ENCODE data around the gene SEC61A2.

SEC61A2 gene

GRCh38 chr10:12195281-12195602, 65.8 kb downstream of the SEC61A2 start:
- Histone ChIP-seq H2BK5ac (ENCODE audit: low read depth, low read length, poor library complexity, severe bottlenecking) (peak overlapping the region; percentile 22), H3K27ac (ENCODE audit: low read length, poor library complexity, severe bottlenecking) (peak overlapping the region; percentile 93)

GRCh38 chr10:12195603-12196506, 66.4 kb downstream of the SEC61A2 start, which contains the start of the genes CDC123 and NUDT5:
CDC123 (plus strand) TSS chr10:12196188; CDS start chr10:12196246, 58 bp downstream.
NUDT5 (minus strand) TSS chr10:12195891; CDS start chr10:12186291, 9,600 bp downstream.
- Histone ChIP-seq H3K27ac (ENCODE audit: low read length, poor library complexity, severe bottlenecking) (peak within 1 kb of the TSS; percentile 93), H3K4ac (ENCODE audit: low read depth in 1 of 2, low read length in 2 of 2) (peak within 1 kb of the TSS; percentile 19 to 80), H3K4me3 (ENCODE audit: insufficient read depth in 1 of 2, low read depth in 1 of 2, low read length in 2 of 2) (peak within 1 kb of the TSS; percentile 88 to 94), H3K4me1 (ENCODE audit: control insufficient read depth, insufficient read depth, low read depth, low read length) (peaks cover 9% of the 10 kb centered on the region), H2AK5ac (ENCODE audit: low read length, severe bottlenecking) (peak within 1 kb of the TSS; percentile 31), H4K91ac (ENCODE audit: low read length) (peak within 1 kb of the TSS; percentile 93), H3K79me1 (replicated peaks; ENCODE audit: low read length, poor library complexity, severe bottlenecking) (peaks cover 7% of the 10 kb centered on the region), H3K27me3 (ENCODE audit: control insufficient read depth in 1 of 2, insufficient read depth in 1 of 2, low read length in 2 of 2) (no peaks in the 10 kb centered on the region), H3K14ac (ENCODE audit: low read length in 2 of 2) (no peak within 1 kb of the TSS), H3K4me2 (ENCODE audit: low read length, poor library complexity, severe bottlenecking) (peak within 1 kb of the TSS; percentile 85), H4K8ac (ENCODE audit: low read length) (peak within 1 kb of the TSS; percentile 93), H2BK12ac (ENCODE audit: low read length in 2 of 2) (peak within 1 kb of the TSS; percentile 11 to 56), H3K36me3 (ENCODE audit: control insufficient read depth in 1 of 2, insufficient read depth in 2 of 2, low read depth in 1 of 2, low read length in 2 of 2) (peaks cover 5 to 28% of the 10 kb centered on the region in 2 experiments), H3K9me3 (ENCODE audit: control insufficient read depth, low read length) (no peaks in the 10 kb centered on the region), H2AFZ (ENCODE audit: low read depth, low read length) (peak within 1 kb of the TSS; percentile 55), H3K18ac (ENCODE audit: low read depth in 1 of 2, low read length in 2 of 2) (peak within 1 kb of the TSS; percentile 62 to 96), H2BK5ac (ENCODE audit: low read depth, low read length, poor library complexity, severe bottlenecking) (peak within 1 kb of the TSS; percentile 70), H3K9ac (ENCODE audit: low read length) (peak within 1 kb of the TSS; percentile 98), H2BK15ac (ENCODE audit: low read depth, poor library complexity, severe bottlenecking) (peak within 1 kb of the TSS; percentile 84), H3K23ac (ENCODE audit: low read length in 2 of 2) (peak within 1 kb of the TSS in 1 of 2 experiments; percentile 31), H2BK120ac (ENCODE audit: low read depth, low read length) (peak within 1 kb of the TSS; percentile 57)
- WGBS = 1% methylated on average over 62 of the region's 62 CpGs
- DNase-seq = peak; percentile 93

More at GRCh38 chr10:12195281-12195602, 65.8 kb downstream of the SEC61A2 start:
- peak overlapping the region in 1 of 2 experiments; percentile 31 for H3K23ac ChIP-seq (ENCODE audit: low read length in 2 of 2)
- H3K9me3 ChIP-seq (ENCODE audit: control insufficient read depth, low read length) = no peaks in the 10 kb centered on the region
- H4K91ac ChIP-seq (ENCODE audit: low read length) = peak overlapping the region; percentile 87
- peak overlapping the region; percentile 98 for H3K9ac ChIP-seq (ENCODE audit: low read length)
- DNase-seq = no peak
- H4K8ac ChIP-seq (ENCODE audit: low read length) = peak overlapping the region; percentile 93
- H2AFZ ChIP-seq (ENCODE audit: low read depth, low read length) = peak overlapping the region; percentile 55
- peak overlapping the region; percentile 62 to 96 for H3K18ac ChIP-seq (ENCODE audit: low read depth in 1 of 2, low read length in 2 of 2)
- peak overlapping the region; percentile 19 to 67 for H3K4ac ChIP-seq (ENCODE audit: low read depth in 1 of 2, low read length in 2 of 2)
- peaks cover 5% of the 10 kb centered on the region for H3K79me1 ChIP-seq (replicated peaks; ENCODE audit: low read length, poor library complexity, severe bottlenecking)
- peak overlapping the region; percentile 11 to 56 for H2BK12ac ChIP-seq (ENCODE audit: low read length in 2 of 2)
- peak overlapping the region; percentile 44 for H2BK120ac ChIP-seq (ENCODE audit: low read depth, low read length)
- peak overlapping the region; percentile 88 to 94 for H3K4me3 ChIP-seq (ENCODE audit: insufficient read depth in 1 of 2, low read depth in 1 of 2, low read length in 2 of 2)
- no peak overlapping the region for H3K14ac ChIP-seq (ENCODE audit: low read length in 2 of 2)
- no peak overlapping the region for H2BK15ac ChIP-seq (ENCODE audit: low read depth, poor library complexity, severe bottlenecking)
- peak overlapping the region; percentile 85 for H3K4me2 ChIP-seq (ENCODE audit: low read length, poor library complexity, severe bottlenecking)
- WGBS = 5% methylated on average over 12 of the region's 12 CpGs
- H3K27me3 ChIP-seq (ENCODE audit: control insufficient read depth in 1 of 2, insufficient read depth in 1 of 2, low read length in 2 of 2) = no peaks in the 10 kb centered on the region
- peak overlapping the region; percentile 31 for H2AK5ac ChIP-seq (ENCODE audit: low read length, severe bottlenecking)
- peaks cover 0 to 22% of the 10 kb centered on the region in 2 experiments for H3K36me3 ChIP-seq (ENCODE audit: control insufficient read depth in 1 of 2, insufficient read depth in 2 of 2, low read depth in 1 of 2, low read length in 2 of 2)
- H3K4me1 ChIP-seq (ENCODE audit: control insufficient read depth, insufficient read depth, low read depth, low read length) = peaks cover 9% of the 10 kb centered on the region

GRCh38 chr10:12196531-12197211, 67.2 kb downstream of the SEC61A2 start:
- Histone ChIP-seq H3K79me1 (replicated peaks; ENCODE audit: low read length, poor library complexity, severe bottlenecking) (peaks cover 10% of the 10 kb centered on the region), H3K4me1 (ENCODE audit: control insufficient read depth, insufficient read depth, low read depth, low read length) (peaks cover 8% of the 10 kb centered on the region), H3K36me3 (ENCODE audit: control insufficient read depth in 1 of 2, insufficient read depth in 2 of 2, low read depth in 1 of 2, low read length in 2 of 2) (peaks cover 9 to 33% of the 10 kb centered on the region in 2 experiments), H3K4me3 (ENCODE audit: insufficient read depth in 1 of 2, low read depth in 1 of 2, low read length in 2 of 2) (peak overlapping the region; percentile 88 to 94), H2BK120ac (ENCODE audit: low read depth, low read length) (no peak overlapping the region), H2BK12ac (ENCODE audit: low read length in 2 of 2) (no peak overlapping the region), H2AK5ac (ENCODE audit: low read length, severe bottlenecking) (no peak overlapping the region), H3K4me2 (ENCODE audit: low read length, poor library complexity, severe bottlenecking) (peak overlapping the region; percentile 47), H3K4ac (ENCODE audit: low read depth in 1 of 2, low read length in 2 of 2) (peak overlapping the region; percentile 15 to 80), H3K18ac (ENCODE audit: low read depth in 1 of 2, low read length in 2 of 2) (peak overlapping the region; percentile 15 to 37), H3K14ac (ENCODE audit: low read length in 2 of 2) (no peak overlapping the region), H2BK15ac (ENCODE audit: low read depth, poor library complexity, severe bottlenecking) (no peak overlapping the region), H4K8ac (ENCODE audit: low read length) (peak overlapping the region; percentile 73), H3K27me3 (ENCODE audit: control insufficient read depth in 1 of 2, insufficient read depth in 1 of 2, low read length in 2 of 2) (no peaks in the 10 kb centered on the region), H3K27ac (ENCODE audit: low read length, poor library complexity, severe bottlenecking) (peak overlapping the region; percentile 37), H3K23ac (ENCODE audit: low read length in 2 of 2) (no peak overlapping the region), H3K9me3 (ENCODE audit: control insufficient read depth, low read length) (no peaks in the 10 kb centered on the region), H2BK5ac (ENCODE audit: low read depth, low read length, poor library complexity, severe bottlenecking) (no peak overlapping the region), H3K9ac (ENCODE audit: low read length) (peak overlapping the region; percentile 98), H4K91ac (ENCODE audit: low read length) (peak overlapping the region; percentile 93), H2AFZ (ENCODE audit: low read depth, low read length) (no peak overlapping the region)
- DNase-seq = no peak
- 10% methylated on average over 11 of the region's 15 CpGs for WGBS

GRCh38 chr10:12198156-12198555, 68.7 kb downstream of the SEC61A2 start:
- no peak overlapping the region for H2BK5ac ChIP-seq (ENCODE audit: low read depth, low read length, poor library complexity, severe bottlenecking)
- WGBS = 94% methylated on average over 1 of the region's 2 CpGs
- no peak overlapping the region for H3K18ac ChIP-seq (ENCODE audit: low read depth in 1 of 2, low read length in 2 of 2)
- DNase-seq = no peak
- no peak overlapping the region for H3K27ac ChIP-seq (ENCODE audit: low read length, poor library complexity, severe bottlenecking)
- H2BK120ac ChIP-seq (ENCODE audit: low read depth, low read length) = no peak overlapping the region
- H3K4ac ChIP-seq (ENCODE audit: low read depth in 1 of 2, low read length in 2 of 2) = no peak overlapping the region
- H3K14ac ChIP-seq (ENCODE audit: low read length in 2 of 2) = no peak overlapping the region
- H3K79me1 ChIP-seq (replicated peaks; ENCODE audit: low read length, poor library complexity, severe bottlenecking) = peaks cover 15% of the 10 kb centered on the region
- H3K4me1 ChIP-seq (ENCODE audit: control insufficient read depth, insufficient read depth, low read depth, low read length) = peaks cover 6% of the 10 kb centered on the region
- H3K4me3 ChIP-seq (ENCODE audit: insufficient read depth in 1 of 2, low read depth in 1 of 2, low read length in 2 of 2) = no peak overlapping the region
- no peak overlapping the region for H2BK15ac ChIP-seq (ENCODE audit: low read depth, poor library complexity, severe bottlenecking)
- no peak overlapping the region for H4K8ac ChIP-seq (ENCODE audit: low read length)
- no peak overlapping the region for H2AK5ac ChIP-seq (ENCODE audit: low read length, severe bottlenecking)
- H3K27me3 ChIP-seq (ENCODE audit: control insufficient read depth in 1 of 2, insufficient read depth in 1 of 2, low read length in 2 of 2) = no peaks in the 10 kb centered on the region
- H3K9ac ChIP-seq (ENCODE audit: low read length) = peak overlapping the region; percentile 2
- no peak overlapping the region for H2AFZ ChIP-seq (ENCODE audit: low read depth, low read length)
- H3K4me2 ChIP-seq (ENCODE audit: low read length, poor library complexity, severe bottlenecking) = no peak overlapping the region
- H2BK12ac ChIP-seq (ENCODE audit: low read length in 2 of 2) = no peak overlapping the region
- H3K23ac ChIP-seq (ENCODE audit: low read length in 2 of 2) = no peak overlapping the region
- H3K9me3 ChIP-seq (ENCODE audit: control insufficient read depth, low read length) = no peaks in the 10 kb centered on the region
- H3K36me3 ChIP-seq (ENCODE audit: control insufficient read depth in 1 of 2, insufficient read depth in 2 of 2, low read depth in 1 of 2, low read length in 2 of 2) = peaks cover 18 to 41% of the 10 kb centered on the region in 2 experiments
- no peak overlapping the region for H4K91ac ChIP-seq (ENCODE audit: low read length)
